Ectodermal cell (in vitro differentiated cells): Measurements from ENCODE around the gene ACCS.

Source experiments
- H3K27ac ChIP-seq: 2 replicates; pipeline ENCODE4 v1.7.0; 2013; ENCODE audit warnings: mild to moderate bottlenecking, low read depth, low read length; ENCODE audit not compliant: insufficient read depth, poor library complexity, severe bottlenecking
- H3K27me3 ChIP-seq: 2 replicates; pipeline ENCODE4 v1.7.0; 2013; ENCODE audit warnings: mild to moderate bottlenecking, low read length; ENCODE audit not compliant: insufficient read depth, control insufficient read depth, poor library complexity, severe bottlenecking
- H3K36me3 ChIP-seq: one replicate; pipeline ENCODE4 v1.7.0; 2013; ENCODE audit warnings: low read length; ENCODE audit not compliant: control insufficient read depth, insufficient read depth
- H3K4me1 ChIP-seq: one replicate; pipeline ENCODE4 v1.7.0; 2013; ENCODE audit warnings: low read length; ENCODE audit not compliant: control insufficient read depth, insufficient read depth
- H3K4me3 ChIP-seq: 2 replicates; pipeline ENCODE4 v1.7.0; 2013; ENCODE audit warnings: low read depth, low read length, control low read depth; ENCODE audit not compliant: insufficient read depth
- H3K9me3 ChIP-seq: 2 replicates; pipeline ENCODE4 v1.7.0; 2013; ENCODE audit warnings: mild to moderate bottlenecking, low read length, moderate library complexity; ENCODE audit not compliant: control insufficient read depth
- WGBS, 2 experiments: methylation state at CpG; one replicate each; pipeline ENCODE4 v1.1.7; 2013; ENCODE audit warnings: missing lambda C conversion rate in 2 of 2; 5-methylcytosine and 5-hydroxymethylcytosine counted together

The ACCS gene

DNA sequence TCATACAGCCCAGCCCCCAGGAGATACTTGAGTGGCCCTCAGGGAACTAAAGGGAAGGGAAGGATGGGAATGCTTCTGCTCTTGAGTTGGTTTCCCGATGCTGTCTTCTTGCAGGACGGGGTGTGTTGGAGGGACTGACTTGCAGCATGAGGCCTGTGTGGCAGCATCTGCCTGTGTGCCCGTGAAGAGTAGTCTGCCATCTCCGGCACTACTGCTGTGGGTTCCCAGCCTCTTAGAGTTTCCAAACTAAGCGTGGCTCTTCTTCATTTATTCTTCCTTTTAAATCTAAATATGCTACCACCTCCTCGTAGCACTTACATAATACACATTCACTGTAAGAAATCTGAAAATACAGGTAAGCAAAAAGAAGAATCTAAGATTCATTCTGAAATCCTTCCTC lies 42.2 kb downstream of the ACCS start:
- Histone ChIP-seq H3K36me3 (peaks cover 3% of the 10 kb centered on the region), H3K27me3 (no peaks in the 10 kb centered on the region), H3K27ac (no peak overlapping the region), H3K4me1 (peaks cover under 1% of the 10 kb centered on the region), H3K9me3 (no peaks in the 10 kb centered on the region), H3K4me3 (no peak overlapping the region)
- 94 to 95% methylated on average over 5 to 6 of the region's 6 CpGs for WGBS, 2 experiments

DNA sequence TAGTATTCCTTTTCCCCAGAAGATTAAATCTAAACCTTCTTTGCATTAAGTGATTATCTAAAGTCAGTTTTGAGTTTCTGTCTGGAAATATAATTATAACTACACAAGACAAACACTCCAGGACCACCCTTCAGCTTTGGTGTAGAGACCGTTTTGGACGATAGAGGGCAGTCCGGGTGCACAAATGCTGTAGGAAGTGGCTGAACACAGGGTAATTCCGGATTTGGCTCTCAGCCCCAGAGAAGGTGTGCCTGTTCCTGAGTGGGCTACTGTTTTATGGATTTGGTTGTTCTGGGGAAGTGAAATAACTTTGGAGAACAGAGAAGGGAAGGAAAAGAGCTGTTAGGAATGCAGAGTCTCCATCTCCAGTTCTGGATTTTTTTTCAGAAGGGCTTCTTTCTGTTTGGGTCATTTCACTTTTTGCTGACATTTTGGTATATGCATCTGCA lies 44.2 kb downstream of the ACCS start:
- peaks cover 3% of the 10 kb centered on the region for H3K36me3 ChIP-seq
- no peak overlapping the region for H3K27ac ChIP-seq
- 10 to 12% methylated on average over 4 of the region's 4 CpGs for WGBS, 2 experiments
- no peaks in the 10 kb centered on the region for H3K27me3 ChIP-seq
- peaks cover 9% of the 10 kb centered on the region for H3K4me1 ChIP-seq
- H3K4me3 ChIP-seq: no peak overlapping the region
- no peaks in the 10 kb centered on the region for H3K9me3 ChIP-seq

DNA sequence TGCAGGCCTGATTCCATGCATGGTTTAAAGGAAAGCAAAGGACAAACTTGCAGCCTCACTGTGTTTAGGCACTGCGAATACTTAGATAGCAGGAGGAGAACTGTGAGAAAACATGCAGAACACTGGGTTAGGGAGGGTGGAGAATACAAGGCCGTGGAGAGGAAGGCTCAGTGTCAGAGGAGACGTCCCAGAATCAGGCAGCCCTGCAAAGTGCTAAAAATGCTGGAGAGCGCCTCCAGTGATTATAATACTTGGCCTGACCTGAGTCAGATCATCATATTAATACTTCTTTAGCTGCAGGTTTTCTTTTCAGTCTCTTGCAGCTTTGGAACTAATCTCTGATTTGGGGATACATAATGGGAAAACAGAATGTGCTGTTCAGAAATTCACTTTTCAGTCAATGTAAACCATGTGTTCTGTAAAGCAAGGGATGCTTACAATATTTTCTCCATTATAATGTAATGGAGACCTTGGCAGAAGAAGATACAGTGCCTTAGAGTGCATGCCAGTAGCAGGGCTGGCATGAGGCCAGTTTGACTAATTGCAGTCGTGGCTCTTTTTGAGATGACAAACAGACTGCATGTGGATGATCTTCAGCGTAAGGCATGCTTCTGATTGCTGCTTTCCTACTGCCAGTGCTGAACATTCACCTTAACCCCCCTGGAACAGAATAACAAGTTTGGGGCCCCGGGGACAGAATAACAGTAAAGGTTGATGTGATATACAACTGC lies 46.2 kb downstream of the ACCS start:
- Histone ChIP-seq H3K9me3 (no peaks in the 10 kb centered on the region), H3K4me3 (no peak overlapping the region), H3K4me1 (peaks cover 9% of the 10 kb centered on the region), H3K36me3 (peaks cover 3% of the 10 kb centered on the region), H3K27ac (no peak overlapping the region), H3K27me3 (no peaks in the 10 kb centered on the region)
- 88 to 91% methylated on average over 7 of the region's 7 CpGs for WGBS, 2 experiments

DNA sequence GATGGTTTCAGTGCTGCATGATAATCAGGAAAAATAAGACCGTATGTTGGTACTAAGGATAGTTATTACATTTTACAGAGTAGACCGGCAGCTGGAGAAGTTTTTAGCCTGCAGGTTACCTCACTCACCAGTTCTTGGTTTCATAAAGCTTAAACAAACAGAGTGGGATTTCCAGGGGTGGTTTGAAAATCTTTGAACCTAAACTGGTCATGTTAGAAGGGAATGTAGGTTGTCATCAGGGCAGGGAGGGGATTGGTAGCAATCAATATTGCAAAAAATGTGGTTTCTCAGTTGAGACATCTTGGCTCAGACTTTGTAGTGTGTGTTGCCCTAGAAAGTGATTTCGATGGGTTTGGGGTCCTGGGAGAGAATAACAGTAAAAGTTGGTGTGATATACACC lies 46.9 kb downstream of the ACCS start:
- Histone ChIP-seq H3K4me3 (no peak overlapping the region), H3K9me3 (no peaks in the 10 kb centered on the region), H3K36me3 (peaks cover 3% of the 10 kb centered on the region), H3K4me1 (peaks cover 9% of the 10 kb centered on the region), H3K27me3 (no peaks in the 10 kb centered on the region), H3K27ac (no peak overlapping the region)
- 90 to 99% methylated on average over 3 of the region's 3 CpGs for WGBS, 2 experiments

DNA sequence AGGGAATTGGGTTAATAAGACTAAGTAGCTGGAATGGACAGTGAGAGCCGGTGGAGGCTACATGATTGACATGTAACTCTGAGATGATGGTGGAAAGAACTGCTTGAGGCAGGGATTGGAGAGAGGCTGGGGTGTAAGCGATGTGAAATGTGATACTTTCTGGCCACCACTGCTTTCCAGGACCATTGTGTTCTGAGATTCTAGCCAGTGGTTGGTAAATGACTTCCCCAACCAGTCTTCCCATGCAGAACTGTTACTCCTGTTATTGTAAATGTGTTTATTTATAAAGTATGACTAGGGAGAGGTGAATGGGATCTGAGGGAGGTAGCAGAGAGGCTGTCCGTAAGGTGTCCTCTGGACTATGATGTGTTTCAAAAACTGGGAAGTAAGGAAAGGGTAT lies 47.5 kb downstream of the ACCS start:
- peaks cover 3% of the 10 kb centered on the region for H3K36me3 ChIP-seq
- no peak overlapping the region for H3K27ac ChIP-seq

DNA sequence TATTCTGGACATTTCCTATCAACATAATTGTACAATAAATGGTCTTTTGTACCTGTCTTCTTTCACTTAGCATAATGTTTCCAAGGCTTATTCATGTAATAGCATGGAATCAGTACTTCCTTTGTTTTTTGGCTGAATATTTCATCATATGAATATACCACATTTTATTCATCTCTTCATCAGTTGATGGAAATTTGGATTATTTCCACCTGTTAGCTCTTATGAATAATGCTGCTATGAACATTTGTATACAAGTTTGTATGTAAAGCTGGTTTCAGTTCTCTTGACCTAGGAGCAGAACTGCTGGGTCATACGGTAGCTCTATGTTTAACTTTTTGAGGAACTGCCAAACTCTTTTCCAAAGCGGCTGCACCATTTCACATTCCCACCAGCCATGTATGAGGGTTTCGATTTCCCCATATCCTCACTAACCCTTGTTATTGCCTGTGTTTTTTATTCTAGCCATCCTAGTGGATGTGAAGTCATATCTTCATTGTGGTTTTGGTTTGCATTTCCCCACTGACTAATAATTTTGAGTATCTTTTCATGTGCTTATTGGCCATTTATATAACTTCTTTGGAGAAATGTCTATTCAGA lies 50.3 kb downstream of the ACCS start:
- no peak overlapping the region for H3K27ac ChIP-seq
- 93 to 95% methylated on average over 3 of the region's 3 CpGs for WGBS, 2 experiments
- H3K4me1 ChIP-seq: peaks cover 9% of the 10 kb centered on the region
- H3K4me3 ChIP-seq: no peak overlapping the region
- H3K36me3 ChIP-seq: no peaks in the 10 kb centered on the region
- no peaks in the 10 kb centered on the region for H3K9me3 ChIP-seq
- H3K27me3 ChIP-seq: no peaks in the 10 kb centered on the region

More for the DNA sequence above, 47.5 kb downstream of the ACCS start:
- Histone ChIP-seq H3K4me1 (peaks cover 9% of the 10 kb centered on the region), H3K4me3 (no peak overlapping the region), H3K9me3 (no peaks in the 10 kb centered on the region), H3K27me3 (no peaks in the 10 kb centered on the region)
- 64 to 66% methylated on average over 3 of the region's 3 CpGs for WGBS, 2 experiments

DNA sequence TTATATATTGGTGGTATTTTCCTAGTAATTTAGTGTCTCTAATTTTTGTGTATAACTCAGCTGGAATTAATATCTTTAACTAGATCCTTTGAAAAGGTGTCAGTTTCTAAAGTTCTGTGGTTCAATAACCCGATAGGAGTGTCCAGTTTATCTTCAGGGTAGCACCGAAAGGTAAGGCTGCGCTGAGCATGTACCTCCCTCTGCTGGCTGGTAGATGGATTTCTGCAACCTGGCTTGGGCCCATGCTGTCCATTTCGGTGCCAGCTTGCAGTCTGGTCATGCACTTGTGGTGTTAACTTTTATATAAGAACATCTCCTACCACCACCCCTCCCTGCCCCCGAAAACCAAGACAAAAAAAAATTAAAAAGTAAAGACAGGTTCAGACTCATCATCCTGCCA lies 54.1 kb downstream of the ACCS start:
- H3K9me3 ChIP-seq: no peaks in the 10 kb centered on the region
- 84 to 91% methylated on average over 5 of the region's 5 CpGs for WGBS, 2 experiments
- H3K4me3 ChIP-seq: no peak overlapping the region
- no peaks in the 10 kb centered on the region for H3K4me1 ChIP-seq
- no peaks in the 10 kb centered on the region for H3K36me3 ChIP-seq
- no peak overlapping the region for H3K27ac ChIP-seq
- H3K27me3 ChIP-seq: no peaks in the 10 kb centered on the region

DNA sequence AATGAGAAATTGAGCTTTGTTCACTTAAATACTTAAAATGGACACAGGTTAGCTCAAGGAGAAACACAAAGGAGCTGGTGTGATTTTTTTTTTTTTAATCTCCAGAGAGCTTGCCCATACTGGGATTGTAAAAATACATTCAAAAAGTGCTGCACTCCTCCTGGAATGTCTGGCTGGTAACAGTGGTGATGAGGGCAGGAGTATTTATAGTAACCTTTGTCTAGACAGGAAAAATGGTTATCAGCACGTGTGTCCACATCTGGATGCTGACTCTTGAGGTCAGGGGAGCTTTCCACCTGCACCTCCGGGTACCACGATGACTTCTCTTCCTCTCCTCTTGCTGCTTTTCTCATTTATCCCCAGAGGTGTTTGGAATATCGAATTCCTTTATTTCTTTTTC lies 59.5 kb downstream of the ACCS start:
- H3K27ac ChIP-seq: no peak overlapping the region
- H3K4me3 ChIP-seq: no peak overlapping the region
- 98% methylated on average over 3 to 4 of the region's 4 CpGs for WGBS, 2 experiments
- peaks cover 6% of the 10 kb centered on the region for H3K36me3 ChIP-seq
- no peaks in the 10 kb centered on the region for H3K4me1 ChIP-seq
- H3K27me3 ChIP-seq: no peaks in the 10 kb centered on the region
- no peaks in the 10 kb centered on the region for H3K9me3 ChIP-seq

DNA sequence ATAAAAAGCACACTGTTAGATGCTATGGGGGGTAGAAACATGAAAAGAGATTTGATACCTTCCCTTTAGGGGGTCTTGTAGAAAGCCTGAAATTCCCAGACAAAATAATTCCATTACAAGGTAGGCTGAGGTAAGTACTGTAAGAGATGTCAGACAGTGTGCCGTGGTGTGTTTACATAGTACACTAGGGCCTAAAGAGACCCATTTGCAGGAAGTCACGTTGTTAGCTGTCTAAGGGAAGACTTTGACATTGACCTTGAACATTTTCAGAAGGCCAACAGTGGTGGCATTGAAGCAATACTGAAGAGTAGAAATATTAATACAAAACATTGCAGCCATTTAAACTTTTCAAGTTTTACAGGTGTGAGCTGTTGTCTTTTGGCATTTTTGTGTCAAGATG lies 60.2 kb downstream of the ACCS start:
- no peaks in the 10 kb centered on the region for H3K9me3 ChIP-seq
- no peaks in the 10 kb centered on the region for H3K4me1 ChIP-seq
- no peak overlapping the region for H3K4me3 ChIP-seq
- 93 to 98% methylated on average over 2 of the region's 2 CpGs for WGBS, 2 experiments
- H3K27ac ChIP-seq: no peak overlapping the region
- H3K36me3 ChIP-seq: peaks cover 10% of the 10 kb centered on the region
- no peaks in the 10 kb centered on the region for H3K27me3 ChIP-seq

DNA sequence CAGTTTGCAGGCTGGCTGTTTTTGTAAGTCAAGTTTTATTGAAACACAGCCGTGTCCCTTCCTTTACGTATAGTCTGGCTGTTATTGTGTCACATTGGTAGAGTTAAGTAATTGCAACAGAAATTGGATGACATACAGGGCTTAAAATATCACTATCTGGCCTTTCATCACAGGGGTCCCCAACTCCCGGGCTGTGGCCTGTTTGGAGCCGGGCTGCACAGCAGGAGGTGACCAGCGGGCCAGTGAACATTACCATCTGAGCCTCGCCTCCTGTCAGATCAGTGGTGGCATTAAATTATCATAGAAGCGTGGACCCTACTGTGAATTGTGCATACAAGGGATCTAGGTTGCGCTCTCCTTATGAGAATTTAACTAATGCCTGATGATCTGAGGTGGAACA lies 61.1 kb downstream of the ACCS start:
- Histone ChIP-seq H3K9me3 (no peaks in the 10 kb centered on the region), H3K4me3 (no peak overlapping the region), H3K27ac (no peak overlapping the region), H3K36me3 (peaks cover 10% of the 10 kb centered on the region), H3K4me1 (no peaks in the 10 kb centered on the region), H3K27me3 (no peaks in the 10 kb centered on the region)
- WGBS, 2 experiments: 89 to 90% methylated on average over 8 of the region's 8 CpGs
